ENCODE measurements around the gene ZNF562. TPM values are rescaled to one million over a fixed set of nuclear protein-coding genes. Genes with fewer than 3 reads are reported as not detected.
"Not testable (repeated sequence)": the region's sequence is repeated elsewhere in the genome, so short reads cannot be mapped to it uniquely, and the experiment has no call there.

The ZNF562 gene
- total RNA-seq, 1 donor from 2014 or later = 23.3 TPM

DNA sequence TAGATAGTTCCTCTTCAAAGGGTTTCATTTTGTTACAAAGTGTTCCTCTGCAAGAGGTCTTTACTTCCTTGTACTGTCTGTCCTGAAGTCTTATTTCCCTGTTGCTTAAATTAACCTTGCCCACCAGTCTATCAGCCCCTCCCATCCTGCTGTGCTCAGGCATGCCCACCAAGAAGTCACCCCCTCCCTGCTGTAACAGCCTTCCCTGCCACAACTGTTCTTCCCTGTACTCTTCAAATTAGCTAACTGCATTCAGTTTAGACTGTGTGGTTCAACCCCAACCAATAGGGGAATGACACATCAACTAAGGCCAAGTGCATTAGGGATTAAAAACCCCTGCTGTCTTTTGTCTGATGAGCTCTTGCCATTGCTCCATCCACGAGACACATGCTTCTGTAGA, 34.4 kb upstream of the ZNF562 start:
- Mint-ChIP-seq H3K4me1 (no peaks in the 10 kb centered on the region), H3K27ac (ENCODE audit: unreplicated experiment) (no peak overlapping the region), H3K4me3 (no peak overlapping the region), H3K9me3 (peaks cover 13% of the 10 kb centered on the region), H3K36me3 (ENCODE audit: low read depth) (peaks cover 2% of the 10 kb centered on the region), H3K27me3 (ENCODE audit: low read depth) (peaks cover 16% of the 10 kb centered on the region)
- no peak for DNase-seq (ENCODE audit: low read depth, low spot score)
- TF ChIP-seq, protein P1, sequence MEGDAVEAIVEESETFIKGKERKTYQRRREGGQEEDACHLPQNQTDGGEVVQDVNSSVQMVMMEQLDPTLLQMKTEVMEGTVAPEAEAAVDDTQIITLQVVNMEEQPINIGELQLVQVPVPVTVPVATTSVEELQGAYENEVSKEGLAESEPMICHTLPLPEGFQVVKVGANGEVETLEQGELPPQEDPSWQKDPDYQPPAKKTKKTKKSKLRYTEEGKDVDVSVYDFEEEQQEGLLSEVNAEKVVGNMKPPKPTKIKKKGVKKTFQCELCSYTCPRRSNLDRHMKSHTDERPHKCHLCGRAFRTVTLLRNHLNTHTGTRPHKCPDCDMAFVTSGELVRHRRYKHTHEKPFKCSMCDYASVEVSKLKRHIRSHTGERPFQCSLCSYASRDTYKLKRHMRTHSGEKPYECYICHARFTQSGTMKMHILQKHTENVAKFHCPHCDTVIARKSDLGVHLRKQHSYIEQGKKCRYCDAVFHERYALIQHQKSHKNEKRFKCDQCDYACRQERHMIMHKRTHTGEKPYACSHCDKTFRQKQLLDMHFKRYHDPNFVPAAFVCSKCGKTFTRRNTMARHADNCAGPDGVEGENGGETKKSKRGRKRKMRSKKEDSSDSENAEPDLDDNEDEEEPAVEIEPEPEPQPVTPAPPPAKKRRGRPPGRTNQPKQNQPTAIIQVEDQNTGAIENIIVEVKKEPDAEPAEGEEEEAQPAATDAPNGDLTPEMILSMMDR (conservative IDR thresholded peaks at IDR 0.05) = no peak

DNA sequence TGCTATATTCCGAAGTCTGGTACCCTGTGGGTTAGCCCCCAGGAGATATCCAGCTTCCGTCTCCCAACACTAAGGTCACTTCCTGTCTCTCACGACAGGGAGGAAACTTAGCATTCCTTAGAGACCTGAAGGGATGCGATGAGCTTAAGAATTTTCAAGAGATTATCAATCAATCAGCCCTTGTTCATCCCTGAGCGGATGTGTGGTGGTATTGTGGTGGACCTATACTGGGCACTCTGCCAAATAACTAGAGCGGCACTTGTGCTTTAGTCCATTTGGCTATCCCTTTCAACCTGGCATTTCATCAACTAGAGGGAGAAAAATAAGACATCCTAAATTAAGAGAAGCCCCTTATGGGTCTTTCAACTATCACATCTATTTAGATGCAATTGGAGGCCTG, 30.9 kb upstream of the ZNF562 start:
- no peak for DNase-seq (ENCODE audit: low read depth, low spot score)
- no peak overlapping the region for H3K27ac Mint-ChIP-seq (ENCODE audit: unreplicated experiment)
- TF ChIP-seq, protein P1 (conservative IDR thresholded peaks at IDR 0.05) = no peak
- peaks cover 7% of the 10 kb centered on the region for H3K9me3 Mint-ChIP-seq
- H3K4me1 Mint-ChIP-seq = no peaks in the 10 kb centered on the region
- no peak overlapping the region for H3K4me3 Mint-ChIP-seq
- H3K36me3 Mint-ChIP-seq (ENCODE audit: low read depth) = no peaks in the 10 kb centered on the region
- H3K27me3 Mint-ChIP-seq (ENCODE audit: low read depth) = peaks cover 20% of the 10 kb centered on the region

DNA sequence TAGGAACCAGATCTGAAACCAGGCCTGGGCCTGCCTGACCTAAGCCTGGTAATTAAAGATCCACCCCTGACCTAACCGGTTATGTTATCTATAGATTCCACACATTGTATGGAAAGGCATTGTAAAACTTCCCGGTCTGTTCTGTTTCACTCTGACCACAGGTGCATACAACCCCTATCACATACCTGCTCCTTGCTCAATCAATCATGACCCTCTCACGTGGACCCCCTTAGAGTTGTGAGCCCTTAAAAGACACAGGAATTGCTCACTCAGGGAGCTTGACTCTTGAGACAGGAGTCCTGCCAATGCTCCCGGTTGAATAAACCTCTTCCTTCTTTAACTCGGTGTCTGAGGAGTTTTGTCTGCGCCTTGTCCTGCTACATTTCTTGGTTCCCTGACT, 27.3 kb upstream of the ZNF562 start:
- Mint-ChIP-seq H3K27me3 (ENCODE audit: low read depth) (peaks cover 22% of the 10 kb centered on the region), H3K9me3 (no peaks in the 10 kb centered on the region)
- TF ChIP-seq, protein P1 (conservative IDR thresholded peaks at IDR 0.05) = no peak

DNA sequence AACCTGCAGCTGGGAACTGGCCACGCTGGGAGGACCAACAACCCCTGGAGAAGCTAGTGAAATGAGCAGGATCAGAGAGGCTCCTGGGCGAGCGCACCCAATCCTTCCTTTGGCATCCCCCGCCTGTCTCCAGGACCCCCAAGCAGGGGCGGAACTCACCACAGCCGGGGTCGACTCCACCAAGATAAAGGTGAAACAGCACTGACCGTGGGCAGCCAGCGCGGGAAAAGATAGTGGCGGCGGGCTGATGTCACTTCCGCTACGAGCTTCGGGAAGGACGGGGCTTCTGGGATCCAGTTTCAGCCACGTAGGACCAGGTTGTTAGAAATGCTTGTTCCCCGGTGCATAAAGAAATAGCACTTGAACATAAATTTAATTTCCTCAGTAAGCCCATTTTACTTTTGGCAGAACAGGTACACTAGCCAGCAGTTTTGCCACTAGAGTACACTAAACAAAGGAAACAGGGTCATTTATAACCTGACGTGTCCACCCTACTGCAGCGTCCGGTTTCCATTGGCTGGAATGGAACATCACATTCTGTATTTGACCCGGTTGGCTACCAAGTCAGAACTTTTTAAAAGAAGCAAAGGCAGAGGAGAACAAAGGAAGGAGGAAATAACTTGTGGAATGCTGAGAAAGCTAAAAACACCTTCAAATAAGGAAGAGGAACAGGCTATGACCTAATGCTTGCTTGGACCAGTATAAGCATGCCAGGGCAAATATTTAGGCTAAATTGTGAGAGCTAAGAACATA, 25.5 kb upstream of the ZNF562 start:
- TF ChIP-seq, protein P1 (conservative IDR thresholded peaks at IDR 0.05) = no peak
- Mint-ChIP-seq H3K36me3 (ENCODE audit: low read depth) (no peaks in the 10 kb centered on the region), H3K4me1 (no peaks in the 10 kb centered on the region), H3K9me3 (no peaks in the 10 kb centered on the region), H3K27ac (ENCODE audit: unreplicated experiment) (no peak overlapping the region), H3K27me3 (ENCODE audit: low read depth) (peaks cover 24% of the 10 kb centered on the region), H3K4me3 (no peak overlapping the region)
- DNase-seq (ENCODE audit: low read depth, low spot score) = no peak

More for the DNA sequence above, 27.3 kb upstream of the ZNF562 start:
- H3K27ac Mint-ChIP-seq (ENCODE audit: unreplicated experiment) = no peak overlapping the region
- no peak overlapping the region for H3K4me3 Mint-ChIP-seq
- no peak for DNase-seq (ENCODE audit: low read depth, low spot score)
- no peaks in the 10 kb centered on the region for H3K36me3 Mint-ChIP-seq (ENCODE audit: low read depth)
- no peaks in the 10 kb centered on the region for H3K4me1 Mint-ChIP-seq

DNA sequence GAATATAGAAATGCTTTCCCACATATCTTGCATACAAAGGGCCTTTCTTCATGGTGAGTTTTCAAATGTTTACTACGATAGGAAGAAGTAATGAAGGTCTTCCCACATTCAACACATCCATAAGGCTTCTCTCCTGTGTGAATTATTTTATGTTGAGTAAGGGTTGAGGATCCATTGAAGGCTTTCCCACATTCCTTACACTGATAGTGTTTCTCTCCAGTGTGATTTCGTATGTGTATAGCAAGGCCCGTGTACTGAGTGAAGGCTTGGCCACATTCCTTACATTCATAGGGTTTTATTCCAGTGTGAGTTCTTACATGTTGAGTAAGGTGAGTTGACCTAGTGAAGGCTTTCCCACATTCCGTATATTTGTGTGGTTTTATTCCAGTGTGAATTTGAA, 15.4 kb upstream of the ZNF562 start:
- H3K4me1 Mint-ChIP-seq; H3K27ac Mint-ChIP-seq (ENCODE audit: unreplicated experiment); H3K36me3 Mint-ChIP-seq (ENCODE audit: low read depth); H3K4me3 Mint-ChIP-seq; DNase-seq (ENCODE audit: low read depth, low spot score): not testable (repeated sequence)
- H3K9me3 Mint-ChIP-seq = peaks cover 11% of the 10 kb centered on the region
- peaks cover 15% of the 10 kb centered on the region for H3K27me3 Mint-ChIP-seq (ENCODE audit: low read depth)

DNA sequence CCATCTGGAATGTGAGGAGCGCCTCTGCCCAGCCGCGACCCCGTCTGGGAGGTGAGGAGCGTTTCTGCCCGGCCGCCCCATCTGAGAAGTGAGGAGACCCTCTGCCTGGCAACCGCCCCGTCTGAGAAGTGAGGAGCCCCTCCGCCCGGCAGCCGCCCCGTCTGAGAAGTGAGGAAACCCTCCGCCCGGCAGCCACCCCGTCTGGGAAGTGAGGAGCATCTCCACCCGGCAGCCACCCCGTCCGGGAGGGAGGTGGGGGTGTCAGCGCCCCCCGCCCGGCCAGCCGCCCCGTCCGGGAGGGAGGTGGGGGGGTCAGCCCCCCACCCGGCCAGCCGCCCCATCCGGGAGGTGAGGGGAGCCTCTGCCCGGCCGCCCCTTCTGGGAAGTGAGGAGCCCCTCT, 5.1 kb upstream of the ZNF562 start:
- not testable (repeated sequence) for H3K27me3 Mint-ChIP-seq (ENCODE audit: low read depth); DNase-seq (ENCODE audit: low read depth, low spot score); H3K27ac Mint-ChIP-seq (ENCODE audit: unreplicated experiment); H3K36me3 Mint-ChIP-seq (ENCODE audit: low read depth); H3K4me3 Mint-ChIP-seq; H3K9me3 Mint-ChIP-seq; H3K4me1 Mint-ChIP-seq

DNA sequence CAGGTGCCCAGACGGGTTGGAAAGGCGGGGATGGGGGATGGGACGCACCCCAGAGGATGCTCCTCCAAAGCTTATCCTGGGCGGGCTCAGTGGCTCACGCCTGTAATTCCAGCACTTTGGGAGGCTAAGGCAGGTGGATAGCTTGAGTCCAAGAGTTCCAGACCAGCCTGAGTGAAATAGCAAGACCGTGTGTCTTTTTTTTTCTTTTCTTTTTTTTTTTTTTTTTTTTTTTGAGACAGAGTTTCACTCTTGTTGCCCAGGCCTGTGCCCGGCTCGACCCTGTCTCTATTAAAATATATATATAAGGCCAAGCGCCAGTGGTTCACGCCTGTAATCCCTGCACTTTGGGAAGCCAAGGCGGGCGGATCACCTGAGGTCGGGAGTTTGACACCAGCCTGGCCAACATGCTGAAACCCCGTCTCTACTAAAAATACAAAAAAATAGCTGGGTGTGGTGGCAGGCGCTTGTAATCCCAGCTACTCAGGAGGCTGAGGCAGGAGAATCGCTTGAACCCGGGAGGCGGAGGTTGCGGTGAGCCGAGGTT, 530 bp upstream of the ZNF562 start:
- H3K9me3 Mint-ChIP-seq; H3K4me1 Mint-ChIP-seq; H3K27me3 Mint-ChIP-seq (ENCODE audit: low read depth); DNase-seq (ENCODE audit: low read depth, low spot score): not testable (repeated sequence)
- H3K4me3 Mint-ChIP-seq = peak overlapping the region; percentile 98
- peaks cover 30% of the 10 kb centered on the region for H3K36me3 Mint-ChIP-seq (ENCODE audit: low read depth)
- H3K27ac Mint-ChIP-seq (ENCODE audit: unreplicated experiment) = peak overlapping the region; percentile 100

All from neural crest cell (in vitro differentiated cells).